GM21528 (cell line): ENCODE results near the gene DBF4B.
"Not testable (repeated sequence)": the region's sequence is repeated elsewhere in the genome, so short reads cannot be mapped to it uniquely, and the experiment has no call there.

Experiments
- ATAC-seq: cut with Tn5 transposase; IDR thresholded peaks from one replicate; pipeline ENCODE4 v1.9.1; 2021; ENCODE audit warnings: mild to moderate bottlenecking, moderate library complexity; ENCODE audit not compliant: unreplicated experiment, low FRiP score

Gene DBF4B

DNA sequence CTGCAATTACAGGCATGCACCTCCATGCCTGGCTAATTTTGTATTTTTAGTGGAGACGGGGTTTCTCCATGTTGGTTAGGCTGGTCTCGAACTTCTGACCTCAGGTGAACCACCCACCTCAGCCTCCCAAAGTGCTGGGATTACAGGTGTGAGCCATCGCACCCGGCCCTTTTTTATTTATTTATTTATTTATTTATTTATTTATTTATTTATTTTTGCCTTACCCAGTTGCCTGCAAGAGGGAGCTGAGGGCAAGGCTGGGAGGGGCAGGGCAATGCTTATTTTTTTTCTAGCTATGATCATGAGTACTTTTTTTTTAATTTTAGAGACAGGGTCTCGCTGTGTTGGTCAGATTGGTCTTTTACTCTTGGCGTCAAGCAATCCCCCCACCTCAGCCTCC is 17.7 kb downstream of the DBF4B start:
- not testable (repeated sequence) for ATAC-seq

DNA sequence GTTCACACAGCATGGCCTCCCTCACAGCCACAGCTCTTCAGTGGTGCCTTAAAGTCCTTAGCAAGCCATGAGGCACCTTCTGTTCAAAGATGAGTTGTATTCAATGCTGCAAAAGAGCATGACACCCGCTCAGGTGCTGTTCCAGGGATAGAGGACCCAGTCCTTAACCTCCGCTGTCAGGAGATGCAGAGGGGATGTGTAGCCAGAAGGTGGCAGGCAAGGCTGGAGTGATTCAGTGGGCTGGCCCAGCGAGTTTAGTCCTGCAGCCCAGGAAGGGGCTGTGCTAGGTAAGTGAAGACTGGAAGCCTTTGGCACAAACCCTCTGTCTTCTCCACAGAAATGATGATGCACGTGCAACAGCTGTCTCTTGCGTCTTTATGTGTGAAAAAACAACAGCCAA is 25.3 kb downstream of the DBF4B start:
- no peak for ATAC-seq

DNA sequence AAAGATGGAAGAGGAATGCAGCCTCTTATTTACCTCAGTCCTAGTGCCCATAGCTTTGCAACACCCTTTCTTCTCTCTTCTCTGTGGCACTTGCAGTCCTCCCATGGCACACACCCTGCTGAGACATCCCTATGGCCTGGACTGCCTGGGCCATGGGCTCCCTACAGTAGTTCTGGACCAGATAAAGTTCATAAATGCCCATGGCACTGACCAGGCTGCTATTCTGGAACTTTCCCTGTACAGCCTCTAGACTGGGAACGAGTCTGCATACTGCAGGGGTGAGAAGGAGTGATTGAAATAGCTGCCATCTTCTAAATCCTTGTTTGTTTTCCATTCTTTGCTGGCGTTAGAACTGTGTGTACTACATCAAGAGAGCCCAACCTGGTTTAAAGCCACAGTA is 25.8 kb downstream of the DBF4B start:
- ATAC-seq, result no peak

DNA sequence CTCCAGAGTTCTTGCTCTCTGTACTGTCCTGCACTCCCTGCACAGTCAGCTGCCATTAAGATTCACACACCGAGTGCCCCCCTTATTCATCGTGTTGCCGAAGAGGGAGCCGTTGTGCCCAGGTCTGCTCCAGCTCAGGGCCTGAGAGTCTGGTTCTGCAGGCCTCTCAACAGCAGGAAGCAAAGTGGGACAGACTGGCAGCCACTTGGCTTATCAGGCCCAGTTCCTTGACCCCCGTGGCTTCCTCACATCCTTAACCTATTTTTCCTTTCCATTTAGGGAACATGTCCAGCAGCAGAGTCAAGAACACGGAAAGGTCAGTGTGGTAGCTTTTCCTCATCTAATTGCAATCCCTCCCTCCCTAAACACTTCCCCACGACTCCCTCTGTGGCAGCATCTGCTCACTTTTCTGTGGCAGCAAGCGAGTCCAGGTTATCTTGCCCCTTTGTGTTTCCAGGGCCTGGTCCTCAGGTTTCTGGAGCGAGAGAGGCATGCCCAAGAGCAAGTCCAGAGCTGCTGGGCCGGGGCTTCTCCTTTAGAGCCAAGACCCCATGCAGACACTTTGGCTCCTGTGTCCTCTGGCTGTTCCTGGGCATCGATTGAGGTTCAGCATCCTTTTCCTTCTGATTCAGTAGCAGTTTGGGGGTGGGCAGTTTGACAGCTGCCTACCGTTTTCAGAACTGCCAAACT is 28.2 kb downstream of the DBF4B start:
- no peak for ATAC-seq

DNA sequence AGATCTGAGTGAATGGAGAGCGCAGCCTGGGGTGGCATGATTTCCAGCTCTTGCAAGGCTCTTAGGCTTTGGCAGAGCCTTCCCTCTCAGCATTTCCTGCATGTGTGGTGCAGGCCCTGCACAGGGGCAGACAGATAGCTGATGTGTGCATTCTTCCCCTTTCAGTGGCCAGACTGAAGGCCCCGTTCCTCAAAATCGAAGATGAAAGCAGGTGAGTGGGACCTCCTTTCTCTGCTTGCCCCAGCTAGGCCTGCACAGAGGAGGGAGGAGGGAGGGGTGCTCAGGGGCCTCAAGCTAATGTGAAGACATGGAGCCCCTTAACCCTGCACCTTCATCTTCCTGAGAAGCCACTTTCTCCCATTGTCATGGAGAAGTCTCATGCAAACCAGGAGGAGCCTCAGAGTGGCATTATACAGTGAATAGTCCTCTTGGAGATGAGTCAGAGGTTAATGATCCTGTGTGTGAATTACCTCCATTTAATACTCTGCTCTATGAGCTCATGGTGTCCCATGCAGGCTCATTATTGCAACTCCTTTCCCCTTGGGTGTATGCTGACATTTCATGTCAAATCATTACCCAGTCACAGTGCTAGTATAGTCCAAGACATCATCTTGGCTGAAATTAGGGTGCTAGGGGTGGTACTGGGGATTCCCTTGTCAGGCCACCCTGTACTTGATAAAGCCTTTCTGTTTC is 29.9 kb downstream of the DBF4B start:
- no peak for ATAC-seq

DNA sequence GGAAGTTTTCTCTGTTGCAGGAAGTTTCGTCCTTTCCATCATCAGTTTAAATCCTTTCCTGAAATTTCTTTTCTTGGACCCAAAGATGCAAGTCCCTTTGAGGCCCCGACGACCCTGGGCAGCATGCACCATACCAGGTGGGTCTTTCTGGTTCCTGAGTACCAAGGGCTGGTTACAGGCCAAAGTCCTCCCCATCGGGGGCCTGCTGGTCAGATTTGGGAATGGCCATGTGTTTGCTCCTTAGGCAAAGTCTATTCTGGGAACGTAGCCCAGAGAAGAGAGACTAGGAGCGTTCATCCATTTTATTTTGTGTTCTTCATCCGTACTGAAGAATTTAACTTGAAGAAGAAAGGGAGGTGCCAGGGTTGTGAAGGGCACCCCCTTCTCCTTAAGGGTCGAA is 32.9 kb downstream of the DBF4B start:
- no peak for ATAC-seq

DNA sequence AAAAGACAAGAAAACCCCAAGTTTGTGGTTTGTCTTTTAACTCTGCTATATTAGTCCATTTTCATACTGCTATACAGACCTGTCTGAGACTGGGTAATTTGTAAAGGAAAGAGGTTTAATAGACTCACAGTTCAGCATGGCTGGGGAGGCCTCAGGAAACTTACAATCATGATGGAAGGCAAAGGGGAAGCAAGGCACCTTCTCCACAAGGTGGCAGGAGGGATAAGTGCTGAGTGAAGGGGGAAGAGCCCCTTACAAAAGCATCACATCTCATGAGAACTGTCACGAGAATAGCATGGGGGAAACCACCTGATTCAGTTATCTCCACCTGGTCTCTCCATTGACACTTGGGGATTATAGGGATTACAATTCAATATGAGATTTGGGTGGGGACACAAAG is 36.8 kb downstream of the DBF4B start:
- ATAC-seq, result no peak

DNA sequence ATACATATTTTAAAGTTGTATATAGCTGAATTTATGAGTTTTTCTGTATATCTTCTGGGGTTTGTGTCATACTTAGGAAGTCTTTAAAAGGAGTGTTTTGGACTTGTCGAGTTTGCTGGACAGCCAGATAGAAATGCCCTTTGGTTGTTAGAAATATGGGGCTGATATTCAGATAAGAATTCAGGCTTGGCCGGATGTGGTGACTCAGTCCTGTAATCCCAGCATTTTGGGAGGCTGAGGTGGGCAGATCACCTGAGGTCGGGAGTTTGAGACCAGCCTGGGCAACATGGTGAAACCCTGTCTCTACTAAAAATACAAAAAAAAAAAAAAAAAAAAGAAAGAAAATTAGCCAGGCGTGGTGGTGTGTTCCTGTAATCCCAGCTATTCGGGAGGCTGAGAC is 37.3 kb downstream of the DBF4B start:
- ATAC-seq, result not testable (repeated sequence)

DNA sequence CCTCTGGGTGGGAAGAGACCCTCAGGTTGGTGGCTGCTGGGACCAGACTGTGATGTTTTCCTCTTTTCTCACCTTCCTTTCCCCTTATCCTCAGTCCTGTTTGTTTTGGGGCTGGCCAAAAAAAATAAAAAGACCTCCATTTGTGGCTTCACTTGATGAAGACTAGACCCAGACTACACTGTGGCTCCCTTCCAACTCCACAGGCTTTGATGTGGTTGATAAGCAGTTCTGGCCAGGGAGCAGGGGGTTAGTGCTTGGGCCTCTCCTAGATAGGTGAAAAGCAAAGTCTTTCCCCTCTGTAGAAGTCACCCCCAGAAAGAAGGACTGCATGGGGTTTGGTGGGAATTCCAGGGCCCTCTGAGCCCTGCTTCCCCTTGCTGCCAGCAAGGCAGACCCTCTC is 39.1 kb downstream of the DBF4B start:
- no peak for ATAC-seq

DNA sequence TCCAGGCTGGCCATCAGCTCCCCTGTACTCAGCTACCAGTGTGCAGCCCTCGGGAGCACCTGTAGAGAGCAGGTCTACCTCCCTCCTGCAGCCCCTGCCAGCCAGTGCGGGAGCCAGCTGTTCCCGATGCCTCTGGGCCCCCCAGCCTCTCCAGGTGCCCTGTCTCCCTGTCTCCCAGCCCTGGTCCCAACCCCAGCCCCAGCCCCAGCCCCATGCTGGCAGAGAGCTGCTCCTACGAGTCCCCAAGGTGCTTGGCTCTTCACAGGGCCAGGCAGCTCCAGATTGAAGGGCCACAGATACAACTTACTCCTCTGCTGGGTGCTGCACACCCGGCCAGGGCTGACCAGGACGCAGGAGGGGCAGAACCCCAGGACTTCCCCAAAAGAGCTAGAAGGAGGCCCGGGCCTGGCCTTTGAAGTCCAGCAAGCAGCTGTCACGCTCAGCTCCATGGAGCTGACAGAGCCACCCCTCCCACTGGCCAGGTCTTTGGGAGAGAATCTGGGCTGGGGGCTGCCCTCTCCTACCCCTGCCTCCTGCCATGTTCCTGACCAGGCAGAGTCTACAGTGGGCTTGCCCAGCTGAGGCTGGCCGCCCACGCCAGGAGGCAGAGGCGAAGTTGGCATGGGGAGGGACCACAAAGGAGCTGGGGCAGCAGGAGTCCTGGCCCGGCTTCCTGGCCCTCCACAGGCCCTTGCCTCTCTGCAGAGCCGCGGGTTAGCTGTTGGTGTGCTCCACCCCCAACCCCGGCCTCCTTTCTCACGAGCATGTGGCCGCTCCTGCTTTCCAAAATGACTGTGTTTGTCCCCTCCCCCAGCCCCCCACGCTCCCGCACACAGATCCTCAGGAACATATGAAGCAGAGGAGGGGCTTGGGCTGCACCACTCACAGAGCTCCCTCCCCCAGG is 40.9 kb downstream of the DBF4B start:
- no peak for ATAC-seq

DNA sequence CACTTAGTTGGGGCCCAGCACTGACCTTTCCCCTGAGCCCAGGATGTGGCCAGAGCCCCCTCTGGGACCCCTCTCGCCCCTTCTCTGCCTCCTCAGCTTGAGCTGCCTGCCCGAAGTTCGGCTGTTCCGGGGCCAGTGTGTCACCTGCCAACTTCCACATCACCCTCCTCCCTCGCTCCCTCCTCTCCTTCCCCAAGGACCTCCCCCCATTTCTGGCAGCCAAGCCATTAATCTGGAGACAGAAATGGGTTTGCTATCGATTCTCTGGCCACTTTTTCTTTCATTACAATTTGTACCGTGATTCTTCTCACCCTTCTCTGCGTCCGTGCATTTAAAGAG is 41.5 kb downstream of the DBF4B start:
- no peak for ATAC-seq

DNA sequence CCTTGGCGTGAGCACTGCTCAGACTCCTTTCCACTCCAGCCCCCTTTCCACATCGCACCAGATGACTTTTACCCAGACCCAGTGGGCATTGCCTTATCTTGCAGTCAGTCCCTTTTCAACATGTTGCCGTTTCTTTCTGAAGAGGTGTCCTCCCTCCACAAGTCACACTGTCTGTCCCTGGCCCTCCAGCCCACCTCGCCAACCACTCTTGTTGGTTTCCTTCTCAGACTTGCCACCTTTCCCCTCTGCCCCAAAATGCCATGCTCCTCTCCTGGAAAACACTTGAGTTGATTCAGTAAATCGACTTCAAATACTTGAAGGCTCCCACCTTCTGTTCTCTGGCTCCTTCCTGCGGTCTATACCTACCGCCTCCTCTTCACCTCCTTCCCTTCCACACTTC is 42.9 kb downstream of the DBF4B start:
- ATAC-seq, result no peak

DNA sequence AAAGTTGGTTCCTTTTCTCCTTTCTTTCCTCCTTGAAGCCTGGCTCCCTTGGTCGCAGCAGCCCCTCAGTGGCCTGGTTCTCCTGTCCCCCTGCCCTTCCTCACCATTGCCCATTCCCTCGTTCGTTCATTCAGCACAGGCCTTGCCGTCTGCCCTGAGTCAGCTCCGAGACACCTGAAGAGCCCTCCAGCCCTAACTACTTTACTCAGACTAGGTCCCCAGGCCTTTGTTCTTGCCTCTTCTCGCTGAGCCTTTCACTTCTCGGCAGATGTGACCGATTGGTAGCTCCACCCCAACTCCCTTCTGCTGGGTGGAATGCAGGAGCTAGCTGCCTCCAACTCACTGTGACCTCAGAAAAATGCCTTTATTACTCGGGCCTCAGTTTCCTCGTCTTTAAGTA is 43.3 kb downstream of the DBF4B start:
- no peak for ATAC-seq

DNA sequence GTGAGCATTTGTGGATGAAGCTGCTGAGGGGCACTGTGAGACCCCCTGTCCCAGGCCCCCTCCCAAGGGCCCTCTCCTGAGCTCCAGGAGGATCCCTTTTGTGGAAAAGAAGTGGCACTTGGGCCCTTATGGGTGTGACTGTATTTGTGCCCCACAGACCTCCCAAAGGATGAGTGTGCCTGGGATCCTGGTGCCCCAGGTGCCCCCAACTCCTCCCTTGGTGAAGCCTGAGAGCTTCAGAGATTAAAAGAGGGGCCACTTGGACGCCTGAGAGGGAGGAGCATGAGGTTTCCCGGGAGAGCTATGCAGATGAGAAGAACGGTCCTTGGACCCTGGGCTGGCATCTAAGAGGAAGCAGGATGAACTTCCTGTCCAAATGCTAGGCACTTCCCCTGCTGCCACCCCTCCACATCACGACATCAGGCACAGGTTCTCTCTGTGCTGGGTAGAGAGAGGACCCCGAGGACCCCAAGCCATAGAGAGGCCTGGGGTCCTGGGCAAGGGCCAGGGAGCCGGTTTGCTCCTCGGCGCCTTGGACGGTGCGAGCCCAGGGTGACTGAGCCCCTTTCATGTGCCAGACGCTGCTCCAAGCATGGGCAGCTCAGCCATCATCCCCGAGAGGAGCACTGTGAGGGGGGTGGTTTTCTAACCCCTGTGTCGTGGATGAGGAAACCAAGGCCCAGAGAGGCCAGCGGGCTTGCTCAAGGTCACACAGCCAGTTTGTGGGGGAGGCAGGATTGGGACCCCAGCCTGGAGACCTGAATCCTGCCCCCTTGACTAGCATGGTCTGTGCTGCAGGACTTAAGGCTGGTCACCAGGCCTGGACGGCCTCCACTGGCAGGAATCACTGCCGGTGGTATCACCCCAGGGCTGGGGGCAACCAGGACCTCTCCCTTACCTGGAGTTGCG is 44.7 kb downstream of the DBF4B start:
- no peak for ATAC-seq

DNA sequence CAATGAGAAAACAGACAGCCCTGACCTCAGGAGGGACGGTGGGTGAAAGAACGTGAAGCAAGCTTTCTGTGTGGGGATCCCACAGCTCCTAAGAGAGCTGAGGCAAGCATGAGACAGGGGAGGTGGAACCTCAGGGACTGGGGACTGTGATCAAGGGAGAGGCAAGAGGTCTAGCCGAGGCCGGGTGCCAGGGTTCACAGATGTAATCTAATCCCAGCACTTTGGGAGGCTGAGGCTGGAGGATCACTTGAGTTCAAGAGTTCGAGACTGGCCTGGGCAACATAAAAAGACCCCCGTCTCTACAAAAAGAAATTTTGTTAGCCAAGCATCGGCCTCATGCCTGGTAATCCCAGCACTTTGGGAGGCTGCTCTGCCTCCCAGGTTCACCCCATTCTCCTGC is 45.8 kb downstream of the DBF4B start:
- ATAC-seq, result no peak

DNA sequence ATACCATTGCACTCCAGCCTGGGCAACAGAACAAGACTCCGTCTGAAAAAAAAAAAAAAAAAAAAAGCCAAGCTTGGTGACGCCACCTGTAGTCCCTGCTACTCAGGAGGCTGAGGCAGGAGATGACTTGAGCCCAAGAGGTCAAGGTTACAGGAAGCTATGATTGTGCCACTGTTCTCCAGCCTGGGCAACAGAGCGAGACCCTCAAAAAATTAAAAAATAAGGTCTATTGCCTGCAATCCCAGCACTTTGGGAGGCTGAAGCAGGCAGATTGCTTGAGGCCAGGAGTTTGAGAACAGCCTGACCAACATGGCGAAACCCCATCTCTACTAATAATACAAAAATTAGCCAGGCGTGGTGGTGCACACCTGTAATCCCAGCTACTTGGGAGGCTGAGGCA is 46.7 kb downstream of the DBF4B start:
- ATAC-seq, result not testable (repeated sequence)

DNA sequence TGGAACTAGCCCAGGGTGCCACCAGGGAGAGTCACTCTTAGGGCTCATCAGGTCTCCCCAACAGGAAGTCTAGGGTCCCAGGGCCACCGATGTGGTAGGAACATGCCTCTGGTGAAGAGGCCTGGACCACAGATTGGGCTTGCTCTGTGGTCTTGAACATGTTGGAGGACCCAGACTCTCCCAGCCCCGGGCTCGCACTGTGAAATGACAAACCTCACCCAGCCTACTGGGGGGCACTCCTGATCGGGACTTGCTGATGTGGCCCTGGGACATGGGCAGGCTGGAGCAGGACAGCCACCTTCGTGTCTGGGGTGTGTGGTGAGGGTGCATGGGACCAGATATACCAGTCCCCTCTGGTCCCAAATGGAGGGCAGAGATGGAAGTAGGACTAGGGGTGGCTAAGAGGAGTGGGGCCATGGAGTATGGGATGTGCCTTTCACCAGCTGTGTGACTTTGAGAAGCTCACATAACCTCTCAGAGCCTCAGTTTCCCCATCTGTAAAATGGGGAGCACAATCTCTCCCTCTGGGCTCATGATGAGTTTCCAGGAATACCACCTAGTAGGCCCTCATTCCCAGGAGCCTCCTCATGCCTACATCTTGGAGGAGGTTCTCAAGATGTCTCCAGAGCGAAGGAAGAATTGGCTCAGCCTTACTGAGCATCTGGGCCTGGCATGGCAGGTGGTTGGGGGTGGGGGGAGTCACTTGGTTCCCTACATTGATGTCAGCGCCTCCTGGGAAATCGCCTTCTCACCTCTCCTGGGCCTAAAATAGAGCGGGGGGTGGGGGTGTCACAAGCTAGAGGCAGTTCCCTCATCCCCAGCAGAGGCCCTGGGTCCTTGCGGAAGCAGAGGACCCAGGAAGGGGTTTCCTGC is 48.8 kb downstream of the DBF4B start:
- no peak for ATAC-seq

DNA sequence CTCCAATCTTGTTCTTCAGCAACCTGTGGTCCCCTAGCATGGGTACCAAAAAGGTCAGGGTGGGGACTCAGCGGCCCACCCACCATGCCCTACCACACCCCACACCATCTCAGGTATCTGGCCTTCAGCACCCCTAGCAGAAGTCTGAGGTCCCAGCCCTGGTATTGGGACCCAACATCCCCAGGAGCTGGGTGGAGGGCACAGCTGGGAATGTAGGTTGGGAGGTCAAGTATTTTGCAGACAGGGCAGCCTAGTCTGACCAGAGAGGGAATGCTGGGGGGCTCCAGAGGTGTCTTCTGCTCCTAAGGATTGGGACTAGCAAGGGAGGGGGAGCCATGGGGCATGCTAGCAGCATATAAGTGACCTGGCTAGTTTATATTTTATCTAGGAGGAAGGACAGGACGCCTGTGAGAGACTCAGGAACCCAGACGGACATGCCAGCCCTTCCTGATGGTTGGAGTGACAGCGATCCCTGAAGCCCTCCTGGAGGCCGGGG is 49.5 kb downstream of the DBF4B start:
- ATAC-seq, result no peak

DNA sequence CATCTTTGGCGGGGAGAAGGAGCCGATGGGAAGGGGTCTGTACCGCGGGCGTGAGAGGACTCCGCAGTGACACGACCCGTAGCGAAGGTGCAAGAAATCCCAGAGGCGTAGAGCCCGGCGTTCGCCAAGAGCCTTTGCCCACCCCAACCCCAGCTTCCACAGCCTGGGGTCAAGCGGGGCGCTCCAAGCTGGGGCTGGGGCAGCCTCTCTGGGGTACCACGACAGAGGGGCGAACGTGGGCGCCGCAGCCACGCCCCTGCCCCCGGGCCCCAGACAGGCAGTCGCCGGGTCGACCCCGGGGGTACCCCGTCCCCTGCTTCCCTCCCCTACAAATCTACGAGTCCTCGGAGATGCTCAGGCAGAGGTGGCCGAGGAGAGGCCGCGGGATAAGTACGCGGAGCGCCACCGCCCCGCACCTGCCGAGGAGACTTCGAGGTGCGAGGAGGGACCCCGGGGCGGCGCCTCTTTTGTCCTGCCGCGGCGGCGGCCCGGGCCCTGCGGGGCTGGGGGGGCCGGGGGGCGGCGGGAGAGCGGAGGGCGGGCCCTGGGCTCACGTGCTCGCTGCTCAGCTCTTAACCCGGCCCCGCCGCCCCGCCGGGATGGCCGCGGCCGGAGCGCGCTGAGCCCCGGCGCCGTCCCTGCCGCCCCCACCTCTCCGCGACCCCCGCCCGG is 50.1 kb downstream of the DBF4B start, which contains the start of gene ADAM11:
TSS of gene ADAM11 (plus strand) at position 575 of the 672 bp plus-strand sequence. CDS start 212 bp downstream, outside the sequence.
- no peak for ATAC-seq
